Naive thymus-derived CD4-positive, alpha-beta T cell (primary cell): ENCODE measurements around the gene ARID5B. TPM values are rescaled to one million over a fixed set of nuclear protein-coding genes. Genes with fewer than 3 reads are reported as not detected.

Experiments used
- ATAC-seq: fragments of 150-1000 bp; cut with Tn5 transposase; 2 replicates; pipeline ENCODE4 v1.10.0; 2021; ENCODE audit warnings: mild to moderate bottlenecking, moderate library complexity
- CTCF ChIA-PET: fragments of 350-600 bp; sonication (Branson Sonifier 250); formaldehyde crosslinking; loops from one replicate; lab custom pipeline; 2021; ENCODE audit warnings: antibody characterized with exemption; lab: Charles Lee
- POLR2A ChIA-PET: fragments of 350-600 bp; sonication (Branson Sonifier 250); formaldehyde crosslinking; loops from one replicate; lab custom pipeline; 2021; ENCODE audit warnings: antibody characterized with exemption, inconsistent platforms; lab: Charles Lee
- DNase-seq, 9 donors: peaks; one replicate each; pipeline versions ENCODE4 v3.0.0 to v3.0.0-alpha.2; 2020 to 2022; ENCODE audit warnings: mixed read lengths in 1 of 9
- H3K27ac ChIP-seq: one replicate; pipeline ENCODE4 v1.7.0; 2013; ENCODE audit warnings: mild to moderate bottlenecking, low read depth, low read length, moderate library complexity
- H3K27me3 ChIP-seq, 2 donors: one replicate each; pipeline ENCODE4 v1.7.0; 2013; ENCODE audit warnings: low read length in 2 of 2, mild to moderate bottlenecking in 2 of 2, moderate library complexity in 2 of 2; ENCODE audit not compliant: control insufficient read depth in 2 of 2, insufficient read depth in 2 of 2
- H3K36me3 ChIP-seq, 3 experiments: 1 replicate in 2 of 3; 2 replicates in 1 of 3; pipeline ENCODE4 v1.7.0; 2013; ENCODE audit warnings: low read length in 3 of 3, mild to moderate bottlenecking in 3 of 3, moderate library complexity in 1 of 3; ENCODE audit not compliant: insufficient read depth in 3 of 3, control insufficient read depth in 2 of 3
- H3K4me1 ChIP-seq, 2 donors: one replicate each; pipeline ENCODE4 v1.7.0; 2013; ENCODE audit warnings: low read length in 2 of 2, mild to moderate bottlenecking in 2 of 2, moderate library complexity in 1 of 2; ENCODE audit not compliant: control insufficient read depth in 2 of 2, insufficient read depth in 2 of 2
- H3K4me3 ChIP-seq: 2 replicates; pipeline ENCODE4 v1.7.0; 2013; ENCODE audit warnings: mild to moderate bottlenecking, low read length
- H3K9me3 ChIP-seq, 3 experiments: 1 replicate in 2 of 3; 2 replicates in 1 of 3; pipeline ENCODE4 v1.7.0; 2013; ENCODE audit warnings: low read length in 3 of 3; ENCODE audit not compliant: control insufficient read depth in 2 of 3
- H3K27ac Mint-ChIP-seq, 9 donors: one replicate each; pipeline ENCODE4 v1.8.0; 2020 to 2022; ENCODE audit warnings: mixed read lengths in 9 of 9, mild to moderate bottlenecking in 8 of 9, moderate library complexity in 5 of 9, inconsistent platforms in 2 of 9
- H3K27me3 Mint-ChIP-seq, 5 donors: one replicate each; pipeline ENCODE4 v1.8.0; 2021 to 2022; ENCODE audit warnings: mixed read lengths in 5 of 5, mild to moderate bottlenecking in 1 of 5
- H3K36me3 Mint-ChIP-seq, 5 donors: one replicate each; pipeline ENCODE4 v1.8.0; 2020 to 2022; ENCODE audit warnings: mixed read lengths in 5 of 5, mild to moderate bottlenecking in 3 of 5, inconsistent platforms in 1 of 5
- H3K4me1 Mint-ChIP-seq, 7 donors: one replicate each; pipeline ENCODE4 v1.8.0; 2020 to 2022; ENCODE audit warnings: mixed read lengths in 7 of 7, mild to moderate bottlenecking in 3 of 7, inconsistent platforms in 1 of 7
- H3K4me3 Mint-ChIP-seq, 10 donors: one replicate each; pipeline ENCODE4 v1.8.0; 2020 to 2022; ENCODE audit warnings: mild to moderate bottlenecking in 10 of 10, mixed read lengths in 10 of 10, moderate library complexity in 6 of 10, inconsistent platforms in 2 of 10
- H3K9me3 Mint-ChIP-seq, 11 donors: one replicate each; pipeline ENCODE4 v1.8.0; 2020 to 2022; ENCODE audit warnings: mixed read lengths in 11 of 11, mild to moderate bottlenecking in 4 of 11, inconsistent platforms in 1 of 11, moderate library complexity in 1 of 11
- intact Hi-C, 2 donors: fragments of 100-400 bp; cut with micrococcal nuclease; formaldehyde crosslinking; loops; one replicate each; pipeline ENCODE4 v1.15.1; 2023
- polyA plus RNA-seq, 2 donors: library from polyadenylated mRNA; unstranded; fragments of 300-500 nt; fragmentation: Illumina TruSeq; gene quantifications; one replicate each; pipeline ENCODE4 v1.2.3, GENCODE V29; 2021
- total RNA-seq, 6 experiments: library from RNA in 5 of 6; stranded (reverse) in 5 of 6; gene quantifications; 1 replicate in 5 of 6; 2 replicates in 1 of 6; pipeline ENCODE4 v1.2.3 and lab custom pipeline; 2021 to 2026

The ARID5B gene
- total and polyA plus RNA-seq, 7 experiments from 2014 or later = 18.6 to 60.8 (median 47.4) TPM

GRCh38 chr10:62112963-62113362 is 211.5 kb downstream of the ARID5B start:
- Mint-ChIP-seq H3K4me3 (no peak overlapping the region), H3K9me3 (peaks cover 0 to 3% (median 0%) of the 10 kb centered on the region in 11 donors), H3K27ac (no peak overlapping the region), H3K36me3 (peaks cover 0 to 20% (median 0%) of the 10 kb centered on the region in 5 donors), H3K27me3 (no peaks in the 10 kb centered on the region), H3K4me1 (peaks cover 25 to 34% (median 29%) of the 10 kb centered on the region in 7 donors)
- Histone ChIP-seq H3K9me3 (no peaks in the 10 kb centered on the region), H3K27me3 (no peaks in the 10 kb centered on the region), H3K27ac (no peak overlapping the region), H3K4me1 (peaks cover 7 to 22% of the 10 kb centered on the region in 2 donors), H3K4me3 (no peak overlapping the region), H3K36me3 (no peaks in the 10 kb centered on the region)
- DNase-seq (no peak), ATAC-seq (no peak)
- intact Hi-C loops = no loop called here
- CTCF ChIA-PET = no interaction called here
- POLR2A ChIA-PET = interaction anchor here (1.2 kb wide), 1 partner anchor 9 kb away, joined by 4 read pairs; no protein-coding TSS in a partner anchor

- no peaks in the 10 kb centered on the region for H3K27me3 ChIP-seq
- no peak overlapping the region for H3K4me3 ChIP-seq
- peaks cover 0 to 3% (median 0%) of the 10 kb centered on the region in 11 donors for H3K9me3 Mint-ChIP-seq
- H3K36me3 ChIP-seq = no peaks in the 10 kb centered on the region
- H3K4me1 ChIP-seq = peaks cover 6 to 18% of the 10 kb centered on the region in 2 donors
- no peaks in the 10 kb centered on the region for H3K9me3 ChIP-seq
- ATAC-seq (no peak), DNase-seq (no peak)
- H3K4me1 Mint-ChIP-seq = peaks cover 20 to 30% (median 26%) of the 10 kb centered on the region in 7 donors
- no peaks in the 10 kb centered on the region for H3K27me3 Mint-ChIP-seq
- ChIA-PET POLR2A (no interaction called here), CTCF (no interaction called here)
- no peak overlapping the region for H3K27ac ChIP-seq
- intact Hi-C loops = no loop called here
- no peak overlapping the region for H3K27ac Mint-ChIP-seq
- H3K4me3 Mint-ChIP-seq = no peak overlapping the region
- H3K36me3 Mint-ChIP-seq = peaks cover 0 to 22% (median 0%) of the 10 kb centered on the region in 5 donors
These were observed 212.2 kb downstream of the ARID5B start for GRCh38 chr10:62113680-62114079.

- H3K4me1 ChIP-seq = peaks cover 0 to 2% of the 10 kb centered on the region in 2 donors
- H3K4me3 ChIP-seq = no peak overlapping the region
- H3K9me3 ChIP-seq = no peaks in the 10 kb centered on the region
- DNase-seq (no peak), ATAC-seq (no peak)
- Mint-ChIP-seq H3K4me1 (peaks cover 4 to 21% (median 12%) of the 10 kb centered on the region in 7 donors), H3K9me3 (peaks cover 0 to 10% (median 0%) of the 10 kb centered on the region in 11 donors), H3K36me3 (peaks cover 0 to 18% (median 0%) of the 10 kb centered on the region in 5 donors), H3K27me3 (no peaks in the 10 kb centered on the region), H3K4me3 (no peak overlapping the region), H3K27ac (peak overlapping the region in 1 of 9 donors; percentile 38)
- intact Hi-C loops = no loop called here
- H3K27ac ChIP-seq = no peak overlapping the region
- no peaks in the 10 kb centered on the region for H3K27me3 ChIP-seq
- no peaks in the 10 kb centered on the region for H3K36me3 ChIP-seq
- POLR2A ChIA-PET = no interaction called here
- CTCF ChIA-PET = no interaction called here
These were observed 213.8 kb downstream of the ARID5B start for GRCh38 chr10:62115321-62115720.

DNA sequence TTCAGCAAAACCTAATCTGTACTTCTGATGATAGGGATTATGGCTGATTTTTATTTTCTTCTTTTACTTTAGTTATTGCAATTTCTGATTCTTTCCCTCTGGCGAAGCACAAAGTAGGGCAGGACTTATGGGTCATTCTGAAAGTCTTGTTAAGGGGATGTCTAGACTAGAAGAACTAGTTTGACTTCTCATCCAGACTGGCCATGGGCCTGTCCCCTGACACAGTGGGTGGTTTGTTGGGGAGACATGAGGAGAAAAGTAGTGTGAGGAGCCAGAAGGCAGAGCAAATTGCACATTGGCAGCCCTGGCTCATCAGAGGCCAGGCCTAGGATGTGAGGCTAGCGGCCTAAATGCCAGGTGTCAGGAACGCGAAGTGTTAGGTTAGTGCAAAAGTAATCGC is 214.3 kb downstream of the ARID5B start:
- peak overlapping the region in 3 of 9 donors; percentile 38 to 72 (median 45) for H3K27ac Mint-ChIP-seq
- DNase-seq = no peak
- CTCF ChIA-PET = no interaction called here
- intact Hi-C loops = no loop called here
- H3K36me3 ChIP-seq = no peaks in the 10 kb centered on the region
- no peaks in the 10 kb centered on the region for H3K27me3 ChIP-seq
- no peaks in the 10 kb centered on the region for H3K4me1 ChIP-seq
- H3K36me3 Mint-ChIP-seq = peaks cover 0 to 17% (median 0%) of the 10 kb centered on the region in 5 donors
- no peak overlapping the region for H3K27ac ChIP-seq
- peaks cover 0 to 11% (median 0%) of the 10 kb centered on the region in 11 donors for H3K9me3 Mint-ChIP-seq
- ATAC-seq = no peak
- no peaks in the 10 kb centered on the region for H3K27me3 Mint-ChIP-seq
- H3K4me3 ChIP-seq = no peak overlapping the region
- H3K4me3 Mint-ChIP-seq = no peak overlapping the region
- POLR2A ChIA-PET = no interaction called here
- H3K4me1 Mint-ChIP-seq = peaks cover 0 to 16% (median 8%) of the 10 kb centered on the region in 7 donors
- H3K9me3 ChIP-seq = no peaks in the 10 kb centered on the region

GRCh38 chr10:62116896-62117295 is 215.4 kb downstream of the ARID5B start:
- H3K27me3 Mint-ChIP-seq = no peaks in the 10 kb centered on the region
- DNase-seq (no peak), ATAC-seq (no peak)
- Histone ChIP-seq H3K4me3 (no peak overlapping the region), H3K27ac (no peak overlapping the region), H3K9me3 (no peaks in the 10 kb centered on the region), H3K36me3 (no peaks in the 10 kb centered on the region), H3K27me3 (no peaks in the 10 kb centered on the region), H3K4me1 (peaks cover 0 to 3% of the 10 kb centered on the region in 2 donors)
- peaks cover 0 to 22% (median 0%) of the 10 kb centered on the region in 5 donors for H3K36me3 Mint-ChIP-seq
- peaks cover 0 to 19% (median 1%) of the 10 kb centered on the region in 11 donors for H3K9me3 Mint-ChIP-seq
- ChIA-PET POLR2A (no interaction called here), CTCF (interaction anchor here (0.6 kb wide), 1 partner anchor 1516 kb away, joined by 3 read pairs; no protein-coding TSS in a partner anchor)
- intact Hi-C loops = no loop called here
- H3K4me3 Mint-ChIP-seq = no peak overlapping the region
- H3K4me1 Mint-ChIP-seq = peaks cover 0 to 22% (median 9%) of the 10 kb centered on the region in 7 donors
- no peak overlapping the region for H3K27ac Mint-ChIP-seq

- Histone ChIP-seq H3K36me3 (no peaks in the 10 kb centered on the region), H3K4me1 (peaks cover 0 to 3% of the 10 kb centered on the region in 2 donors), H3K9me3 (no peaks in the 10 kb centered on the region), H3K4me3 (no peak overlapping the region), H3K27ac (no peak overlapping the region), H3K27me3 (no peaks in the 10 kb centered on the region)
- CTCF ChIA-PET = no interaction called here
- Mint-ChIP-seq H3K4me1 (peaks cover 0 to 24% (median 8%) of the 10 kb centered on the region in 7 donors), H3K27ac (peak overlapping the region in 1 of 9 donors; percentile 32), H3K27me3 (peaks cover 0 to 4% (median 0%) of the 10 kb centered on the region in 5 donors), H3K4me3 (peak overlapping the region in 1 of 10 donors; percentile 41), H3K9me3 (peaks cover 8 to 37% (median 25%) of the 10 kb centered on the region in 11 donors), H3K36me3 (peaks cover 10 to 50% (median 16%) of the 10 kb centered on the region in 5 donors)
- DNase-seq (no peak), ATAC-seq (no peak)
- intact Hi-C loops = no loop called here
- POLR2A ChIA-PET = interaction anchor here (0.6 to 1.1 kb wide), 2 partner anchors 9 to 11 kb away, joined by 4 read pairs; no protein-coding TSS in a partner anchor
These were observed 219.7 kb downstream of the ARID5B start for GRCh38 chr10:62121187-62121530.
